ENCODE data around the gene LSM12.
"Not testable (repeated sequence)": the region's sequence is repeated elsewhere in the genome, so short reads cannot be mapped to it uniquely, and the experiment has no call there.

The LSM12 gene

DNA sequence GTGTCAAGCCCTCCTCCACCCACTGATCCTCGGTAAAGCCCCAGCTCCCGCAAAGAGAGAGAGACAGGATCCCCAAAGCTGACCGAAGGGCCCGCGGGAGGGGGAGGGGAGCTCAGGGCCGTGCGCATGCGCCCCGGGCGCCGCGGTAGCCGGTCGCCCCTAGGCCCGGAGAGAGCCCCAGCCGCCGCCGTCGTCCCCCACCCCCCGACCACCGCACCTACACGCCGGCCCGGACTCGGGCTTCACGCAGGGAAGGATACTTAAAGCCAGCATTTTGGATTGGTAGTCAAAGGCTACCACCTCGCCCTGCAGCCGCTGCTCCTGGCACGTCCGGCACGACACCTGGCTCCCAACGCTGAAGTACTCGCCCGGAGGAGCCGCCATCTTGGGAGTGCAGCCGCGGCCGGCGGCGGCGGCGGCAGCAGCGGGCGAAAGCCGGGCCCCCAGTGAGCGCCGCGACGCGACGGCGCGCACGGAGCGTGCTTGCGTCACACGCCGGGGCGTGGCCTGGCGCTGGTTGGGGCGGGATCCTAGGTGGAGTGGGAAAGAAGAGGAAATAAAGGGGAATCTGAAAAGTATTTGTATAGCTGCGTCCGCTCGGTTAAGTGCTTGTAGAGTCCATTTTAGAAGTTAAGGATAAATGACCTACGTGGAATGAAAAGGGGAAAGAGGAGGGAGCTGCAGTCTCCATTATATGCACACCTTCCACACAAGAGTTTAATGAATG, at the start of gene LSM12:
LSM12 (minus strand) TSS at position 468 of the 727 bp plus-strand sequence; CDS start at position 384, 84 bp downstream.
- peak; percentile 95 for DNase-seq (ENCODE audit: low read depth)

DNA sequence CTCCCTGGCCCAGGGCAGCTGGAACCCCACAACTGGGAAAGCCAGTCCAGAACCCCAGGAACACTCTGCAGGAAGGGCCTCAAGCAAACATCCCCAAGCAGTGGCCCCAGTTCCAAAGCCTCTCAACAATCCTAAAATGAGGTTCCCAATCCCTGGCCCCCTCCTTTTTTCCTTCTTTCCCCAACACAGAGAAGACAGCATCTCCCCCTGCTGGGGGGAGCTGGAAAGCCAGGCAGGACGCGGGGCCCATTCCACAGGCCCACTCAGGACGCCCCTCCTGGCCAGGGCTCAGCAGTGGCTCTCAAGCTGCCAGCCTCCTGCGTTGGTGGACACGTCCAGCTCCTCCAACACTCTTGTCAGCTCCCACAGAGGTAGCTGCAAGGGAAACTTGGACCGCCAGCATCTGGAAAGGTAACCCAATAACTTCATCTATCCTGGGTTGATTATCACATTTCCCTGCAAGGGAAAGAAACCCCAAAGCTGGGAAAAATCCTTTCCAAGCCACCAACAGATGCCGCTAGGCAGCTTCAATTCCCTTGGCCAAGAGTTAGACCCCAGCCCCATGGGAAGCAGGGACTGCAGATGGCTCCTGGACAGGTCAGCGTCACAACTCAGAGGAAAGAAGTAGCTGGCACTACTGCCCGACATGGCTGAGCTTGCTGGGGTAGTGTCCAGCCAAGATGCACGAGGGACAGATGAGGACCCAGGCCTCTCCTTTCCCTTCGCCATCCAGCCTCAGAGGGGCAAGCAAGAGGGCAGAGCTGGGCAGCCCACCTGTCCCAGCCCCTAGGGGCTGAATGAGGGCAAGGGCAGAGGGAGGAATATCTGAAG, 49.3 kb upstream of the LSM12 start:
- DNase-seq (ENCODE audit: low read depth): no peak

DNA sequence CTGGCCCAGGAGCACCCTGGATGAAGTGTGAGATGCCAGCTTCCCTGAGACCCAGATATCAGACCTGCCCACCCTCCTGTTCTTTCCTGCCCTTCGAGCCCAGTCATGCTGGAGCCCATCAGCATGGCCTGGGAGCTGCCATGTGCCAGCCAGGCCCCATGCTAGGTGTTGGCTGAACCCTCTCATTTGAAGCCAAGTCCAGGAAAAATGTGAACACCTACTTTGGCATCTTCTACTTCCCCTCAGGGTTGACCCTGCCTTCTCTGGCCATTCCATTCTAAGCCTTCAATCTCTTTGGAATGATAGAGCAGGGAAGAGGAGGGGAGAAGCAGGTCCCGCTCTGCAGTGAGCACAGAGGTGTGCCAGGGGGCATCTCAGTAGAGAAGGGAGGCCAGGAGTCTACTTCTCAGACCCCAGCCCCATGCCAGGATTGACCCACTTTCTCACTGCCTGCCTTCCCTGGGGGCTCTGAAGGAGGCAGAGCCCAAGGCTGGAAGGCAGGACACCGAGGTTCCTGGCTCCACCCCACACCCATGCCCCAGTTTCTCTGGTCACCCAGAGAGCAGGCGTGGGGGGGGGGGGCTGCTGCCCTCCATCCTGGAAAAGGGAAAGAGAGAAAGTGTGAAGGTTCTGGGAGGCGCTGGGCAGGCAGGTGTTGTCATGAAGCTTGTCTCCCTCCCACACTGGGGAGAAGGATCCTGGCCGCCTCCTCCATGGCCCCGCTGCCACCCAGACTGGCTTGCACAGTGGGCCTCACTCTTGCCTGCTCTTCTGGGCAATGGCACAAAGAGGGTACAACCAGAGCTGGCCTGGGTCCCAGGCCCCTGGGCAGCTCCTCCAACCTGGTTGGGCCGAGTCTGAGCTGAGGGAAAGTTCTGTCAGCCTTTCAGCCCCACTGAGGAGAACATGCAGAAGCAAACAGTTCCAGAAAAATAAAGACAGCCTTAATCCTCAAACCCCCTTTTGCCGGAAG, 47.7 kb upstream of the LSM12 start:
- DNase-seq (ENCODE audit: low read depth): no peak

DNA sequence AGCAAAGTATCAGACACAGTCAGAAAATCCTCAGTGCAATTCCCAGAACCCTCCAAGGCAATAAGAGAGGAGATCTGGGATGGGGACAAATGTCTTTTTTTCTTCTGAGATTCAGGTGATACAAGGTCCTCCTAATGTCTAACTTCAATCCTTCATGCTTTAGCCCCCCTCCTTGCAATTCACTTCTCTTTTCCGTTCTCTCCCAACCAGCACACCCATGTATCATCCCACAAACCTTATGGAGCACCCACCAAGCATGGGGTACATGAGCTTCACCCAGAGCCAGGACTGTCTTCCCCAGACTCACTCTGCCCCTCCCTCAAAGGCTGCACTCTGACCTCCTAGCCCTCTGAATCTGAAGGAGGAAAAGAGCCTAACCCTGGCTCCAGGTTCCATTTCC, 46.9 kb upstream of the LSM12 start:
- no peak for DNase-seq (ENCODE audit: low read depth)

DNA sequence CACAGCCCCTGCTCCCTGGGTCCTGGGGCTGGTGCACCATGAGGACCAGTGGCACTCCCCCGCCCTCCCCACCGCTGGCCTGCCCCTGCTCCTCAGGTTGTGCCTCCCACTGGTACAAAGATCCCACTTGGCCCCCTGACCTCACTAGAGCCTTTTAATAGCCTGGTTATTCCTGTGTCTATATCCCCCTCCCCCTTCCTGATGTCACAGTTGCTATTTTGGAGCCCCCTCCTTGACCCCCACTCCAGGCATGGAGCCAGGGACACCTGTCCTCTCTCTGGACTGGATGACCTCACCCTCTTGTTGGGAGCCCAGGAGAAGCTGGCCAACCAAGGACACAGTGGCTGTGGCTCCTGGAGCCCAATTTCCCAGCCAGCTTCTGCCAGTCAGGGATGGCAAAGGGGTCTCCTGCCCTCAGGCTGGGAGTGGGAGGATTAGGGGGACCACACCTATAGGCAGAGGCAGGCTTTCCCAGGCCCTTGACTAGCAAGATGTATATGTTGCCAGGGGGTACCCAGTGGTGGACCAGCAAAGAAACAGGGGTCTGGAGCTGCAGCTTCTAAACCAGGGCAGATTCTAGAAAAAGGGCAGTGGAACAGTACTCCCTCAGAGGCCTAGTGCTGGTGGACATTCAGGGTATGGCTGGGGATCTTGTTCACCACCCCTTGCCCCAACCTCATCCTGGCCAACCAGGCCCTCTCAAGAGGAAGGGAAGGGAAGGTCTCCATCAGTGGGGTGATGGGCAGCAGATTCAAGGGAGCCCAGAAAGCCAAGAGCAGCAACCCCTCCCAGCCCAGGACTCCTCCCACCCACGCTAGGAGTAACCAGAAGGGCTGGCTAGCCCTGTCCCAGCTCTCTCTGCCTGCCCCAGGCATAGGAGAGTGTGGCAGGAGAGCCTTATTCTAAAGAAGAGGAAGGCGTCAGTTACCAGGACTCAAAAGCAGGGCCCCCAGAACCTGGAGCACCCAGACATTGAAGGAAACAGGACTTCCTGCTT, 46.1 kb upstream of the LSM12 start:
- no peak for DNase-seq (ENCODE audit: low read depth)

DNA sequence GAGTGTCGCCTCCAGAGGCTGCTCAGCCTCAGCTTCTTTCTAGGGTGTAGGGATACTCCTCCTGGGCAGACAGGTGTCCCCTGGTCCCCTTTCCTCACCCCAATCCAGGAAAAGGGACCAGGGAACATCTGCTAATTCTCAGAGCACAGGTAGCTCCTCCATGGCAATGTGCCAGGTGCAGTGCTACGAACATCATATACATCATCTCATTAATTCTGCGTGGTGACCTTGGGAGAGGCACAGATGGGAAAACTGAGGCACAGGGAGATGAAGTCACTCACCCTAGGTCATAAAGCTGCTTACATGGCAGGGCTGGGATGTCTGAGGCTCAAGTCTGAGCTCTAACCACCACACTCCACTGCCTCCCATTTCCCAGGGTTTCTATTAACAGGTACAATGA, 45.3 kb upstream of the LSM12 start:
- DNase-seq (ENCODE audit: low read depth): no peak

DNA sequence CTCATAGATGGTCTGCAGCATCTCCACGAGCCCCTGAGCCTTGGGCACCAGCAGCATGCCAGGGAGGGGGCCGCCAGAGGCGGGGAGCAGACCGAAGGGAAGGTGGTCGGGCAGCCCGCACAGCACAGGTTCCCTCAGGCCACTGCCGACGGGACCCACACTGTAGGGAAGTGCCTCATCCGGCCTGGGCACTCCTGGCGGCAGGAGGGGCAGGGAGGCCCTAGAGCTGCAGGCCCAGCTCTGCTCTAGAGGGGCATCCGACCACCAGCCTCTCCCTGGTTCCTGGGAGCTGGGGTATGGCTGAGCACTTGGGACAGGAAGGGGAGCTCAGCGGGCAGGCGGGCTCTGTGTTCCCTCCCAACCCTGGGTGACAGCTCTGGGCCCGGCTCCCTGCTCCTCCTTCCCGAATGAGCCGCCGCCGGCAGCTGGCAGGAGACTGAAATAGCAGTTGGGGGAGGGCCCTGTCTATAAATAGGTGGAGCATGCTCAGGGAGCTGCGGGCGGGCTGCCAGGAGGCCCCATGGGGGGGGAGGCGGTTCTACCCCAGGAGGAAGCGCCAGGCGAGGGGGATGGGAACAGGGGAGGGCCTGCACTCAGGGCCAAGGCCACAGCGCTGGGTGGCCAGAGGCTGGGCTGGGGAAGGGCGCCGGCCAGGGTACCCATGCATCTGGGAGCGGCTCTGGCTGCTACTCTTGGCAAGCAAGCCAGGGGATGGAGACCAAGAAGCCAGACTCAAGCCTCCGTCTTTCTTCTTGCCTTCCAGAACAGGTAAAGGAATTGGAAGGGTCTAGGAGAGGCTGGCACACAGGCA, 44.6 kb upstream of the LSM12 start:
- DNase-seq (ENCODE audit: low read depth): peak; percentile 48

DNA sequence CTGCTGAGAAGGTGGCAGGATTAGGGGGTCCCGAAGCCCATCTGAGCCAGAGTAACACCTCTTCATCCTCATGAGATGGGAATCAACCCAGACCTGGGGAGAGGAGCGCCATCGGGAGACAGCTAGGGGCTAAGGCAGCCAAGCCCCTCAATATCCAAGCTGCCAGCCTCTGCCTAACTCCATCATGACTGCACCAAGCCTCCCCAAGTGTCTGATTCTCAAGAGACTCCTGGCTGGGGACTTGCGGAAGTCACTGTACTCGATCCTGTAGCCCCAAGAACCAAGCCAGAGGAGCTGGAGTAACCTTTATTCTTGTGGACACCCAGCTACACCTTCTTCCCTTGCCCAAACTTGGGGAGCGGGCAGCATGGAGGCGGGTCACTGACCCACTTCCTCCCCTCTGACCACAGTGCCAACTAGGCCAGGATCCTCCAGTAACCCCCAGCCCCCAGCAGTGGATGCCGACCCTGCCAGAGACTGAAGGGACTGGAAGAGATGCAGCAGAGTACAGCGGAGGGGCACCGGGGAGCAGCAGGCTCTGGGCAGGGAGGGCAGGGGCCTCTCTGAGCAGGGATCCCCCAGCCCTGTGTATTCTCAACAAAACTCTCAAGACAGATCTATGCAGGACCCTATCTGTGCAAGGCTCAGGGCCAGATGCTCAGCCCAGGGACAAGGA, 43.7 kb upstream of the LSM12 start:
- DNase-seq (ENCODE audit: low read depth): no peak

DNA sequence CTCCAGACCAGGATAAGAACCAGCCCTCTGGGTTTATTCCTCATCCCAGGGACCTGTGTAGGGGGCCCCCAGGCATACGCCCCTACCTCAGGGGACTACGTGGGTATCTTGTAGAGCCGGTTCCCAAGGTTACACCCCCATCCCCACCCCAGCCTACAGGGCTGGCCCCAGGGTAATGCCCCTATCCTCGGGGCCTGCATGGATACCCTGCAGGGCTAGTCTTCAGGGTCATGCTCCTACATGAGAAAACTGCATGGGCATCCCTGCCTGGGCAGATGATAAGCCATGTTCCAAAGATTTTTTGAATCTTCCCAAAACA, 42.8 kb upstream of the LSM12 start:
- no peak for DNase-seq (ENCODE audit: low read depth)

DNA sequence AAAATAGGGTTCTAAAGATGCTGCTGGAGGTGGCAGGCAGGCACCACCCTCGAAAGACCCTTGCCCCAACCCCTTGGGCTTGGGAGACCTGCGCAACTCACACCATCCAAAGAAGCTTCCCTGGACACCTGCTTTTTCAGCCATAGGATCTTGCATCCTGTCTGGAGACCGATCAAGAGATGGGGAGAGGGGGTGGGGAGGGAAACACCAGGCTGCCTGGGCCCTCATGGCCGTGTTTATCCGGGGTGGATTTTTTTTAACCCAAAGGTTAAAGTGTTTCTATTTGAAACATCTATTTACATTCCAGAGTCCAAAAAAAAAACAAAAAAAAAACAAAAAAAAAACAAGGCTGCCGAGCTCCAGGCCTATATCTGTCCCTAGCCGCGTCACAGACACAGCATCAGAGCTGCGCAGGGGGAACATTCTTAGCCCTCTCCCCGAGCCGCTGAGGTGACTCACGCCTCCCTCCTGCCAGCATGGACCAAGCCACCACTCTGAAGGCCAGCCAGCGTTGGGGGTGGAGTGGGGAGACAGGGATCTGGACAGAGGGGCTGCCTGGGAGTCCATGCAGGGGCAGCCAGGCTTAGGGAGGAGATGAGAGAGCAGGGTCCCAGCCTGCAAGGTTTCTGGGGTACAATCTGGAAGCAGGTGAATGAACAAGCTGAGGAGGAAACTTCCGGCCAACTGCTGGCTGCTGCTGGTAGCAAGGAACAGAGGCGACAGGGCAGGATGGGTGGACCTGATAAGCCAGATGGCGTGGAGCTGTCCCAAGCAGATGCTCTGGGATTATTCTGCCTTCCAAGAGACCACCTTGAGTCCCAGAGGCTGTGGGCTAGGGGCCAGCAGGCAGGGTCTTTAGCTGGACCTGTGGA, 42.2 kb upstream of the LSM12 start:
- DNase-seq (ENCODE audit: low read depth): no peak

DNA sequence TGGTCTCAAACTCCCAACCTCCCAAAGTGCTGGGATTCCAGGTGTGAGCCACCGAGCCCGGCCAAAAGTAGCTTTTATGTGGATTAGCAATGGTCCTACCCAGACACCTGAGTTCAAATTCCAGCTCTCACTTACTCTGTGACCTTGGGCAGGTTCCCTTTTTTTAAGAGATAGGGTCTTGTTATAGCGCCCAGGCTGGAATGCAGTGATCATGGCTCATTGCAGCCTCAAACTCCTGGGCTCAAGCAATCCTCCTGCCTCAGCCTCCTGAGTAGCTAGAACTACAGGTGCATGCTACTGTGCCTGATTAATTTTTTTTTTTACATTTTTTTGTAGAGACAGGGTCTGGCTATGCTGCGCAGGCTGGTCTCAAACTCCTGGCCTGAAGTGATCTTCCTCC, 40.3 kb upstream of the LSM12 start:
- DNase-seq (ENCODE audit: low read depth): no peak

DNA sequence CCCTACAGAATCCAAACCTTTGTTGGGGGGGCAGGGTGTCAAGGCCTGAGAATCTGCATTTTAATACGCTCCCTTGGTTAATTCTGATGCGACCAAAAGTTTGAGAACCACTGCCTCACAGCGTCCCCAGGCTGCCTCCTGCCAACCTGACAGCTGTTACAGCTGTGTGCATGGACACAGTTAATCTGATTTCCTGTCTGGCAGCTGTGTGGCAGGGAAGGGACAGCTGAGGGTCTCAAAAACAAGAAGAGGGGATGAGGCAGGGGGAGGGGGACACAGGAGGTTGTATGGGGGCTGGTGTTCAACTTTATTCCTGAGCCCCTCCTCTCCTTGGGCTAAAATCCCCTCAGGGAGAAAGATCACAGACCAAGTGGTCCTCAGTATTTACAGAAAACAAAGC, 39.5 kb upstream of the LSM12 start:
- no peak for DNase-seq (ENCODE audit: low read depth)

DNA sequence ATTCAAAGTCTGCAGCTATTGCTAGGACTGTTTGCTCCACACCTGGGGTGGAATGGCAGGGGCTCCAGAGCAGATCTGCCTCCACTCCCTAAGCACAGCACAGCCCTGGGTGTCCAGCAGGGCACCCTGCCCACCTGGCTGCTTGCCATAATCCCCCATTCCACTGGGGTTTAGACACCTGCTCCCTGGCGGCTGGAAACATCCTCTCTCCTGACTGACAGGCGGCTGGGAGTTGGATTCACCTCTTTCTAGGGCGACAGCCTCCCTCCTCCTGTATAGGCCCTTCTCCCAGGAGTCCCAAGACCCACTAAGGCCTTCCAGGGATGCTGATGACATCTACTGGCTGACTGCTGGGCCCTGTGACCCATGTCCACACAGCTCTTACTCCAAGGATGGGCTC, 39.0 kb upstream of the LSM12 start:
- DNase-seq (ENCODE audit: low read depth): no peak

DNA sequence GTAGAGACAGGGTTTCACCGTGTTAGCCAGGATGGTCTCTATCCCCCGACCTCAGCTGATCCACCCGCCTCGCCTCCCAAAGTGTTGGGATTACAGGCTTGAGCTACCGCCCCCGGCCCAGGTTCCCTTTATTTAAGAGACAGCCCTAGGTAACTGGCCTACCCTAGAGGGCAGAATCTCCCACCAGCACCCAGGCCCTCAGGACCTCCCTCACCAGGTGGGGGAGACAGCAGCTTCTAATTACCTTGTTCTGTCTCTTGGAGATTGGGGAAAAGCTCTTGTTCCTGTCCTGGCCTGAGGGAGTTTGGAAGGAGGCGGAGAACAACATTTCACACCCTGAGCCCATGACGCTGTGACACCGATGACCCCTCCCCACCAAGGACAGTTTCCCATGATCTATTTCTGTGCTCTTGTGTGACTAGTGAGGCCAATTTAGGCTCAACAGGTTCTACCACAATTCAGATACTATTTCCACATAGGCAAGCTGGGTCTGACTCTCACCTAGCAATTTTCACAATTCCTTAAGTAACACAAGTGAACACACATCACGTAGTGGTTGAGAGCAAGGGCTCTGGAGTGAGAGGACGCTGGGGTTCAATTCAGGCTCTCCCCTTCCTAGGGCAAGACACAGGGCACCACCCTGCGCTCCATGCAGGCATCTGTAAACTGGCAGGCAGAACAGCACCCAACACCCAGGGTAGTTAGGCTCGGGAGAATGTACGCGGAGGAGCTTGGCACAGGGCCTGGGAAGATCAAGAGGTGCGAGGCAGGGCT, 36.6 kb upstream of the LSM12 start:
- no peak for DNase-seq (ENCODE audit: low read depth)

DNA sequence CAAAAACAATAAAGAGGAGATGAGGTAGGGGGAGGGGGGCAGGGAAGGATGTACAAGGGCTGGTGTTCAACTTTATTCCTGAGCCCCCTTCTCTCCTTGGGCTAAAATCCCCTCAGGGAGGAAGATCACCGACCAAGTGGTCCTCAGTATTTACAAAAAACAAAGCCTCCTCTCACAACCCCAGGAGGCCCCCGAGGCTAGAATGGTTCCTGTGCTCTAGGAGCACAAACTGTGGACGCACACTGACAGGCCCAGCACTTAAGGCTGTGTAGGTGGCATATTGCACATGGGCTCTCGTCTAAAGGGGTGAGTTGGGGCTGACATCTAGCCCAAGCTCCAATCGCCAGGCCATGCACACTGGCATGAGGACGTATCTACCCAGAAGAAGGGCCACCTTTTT, 35.4 kb upstream of the LSM12 start:
- not testable (repeated sequence) for DNase-seq (ENCODE audit: low read depth)

DNA sequence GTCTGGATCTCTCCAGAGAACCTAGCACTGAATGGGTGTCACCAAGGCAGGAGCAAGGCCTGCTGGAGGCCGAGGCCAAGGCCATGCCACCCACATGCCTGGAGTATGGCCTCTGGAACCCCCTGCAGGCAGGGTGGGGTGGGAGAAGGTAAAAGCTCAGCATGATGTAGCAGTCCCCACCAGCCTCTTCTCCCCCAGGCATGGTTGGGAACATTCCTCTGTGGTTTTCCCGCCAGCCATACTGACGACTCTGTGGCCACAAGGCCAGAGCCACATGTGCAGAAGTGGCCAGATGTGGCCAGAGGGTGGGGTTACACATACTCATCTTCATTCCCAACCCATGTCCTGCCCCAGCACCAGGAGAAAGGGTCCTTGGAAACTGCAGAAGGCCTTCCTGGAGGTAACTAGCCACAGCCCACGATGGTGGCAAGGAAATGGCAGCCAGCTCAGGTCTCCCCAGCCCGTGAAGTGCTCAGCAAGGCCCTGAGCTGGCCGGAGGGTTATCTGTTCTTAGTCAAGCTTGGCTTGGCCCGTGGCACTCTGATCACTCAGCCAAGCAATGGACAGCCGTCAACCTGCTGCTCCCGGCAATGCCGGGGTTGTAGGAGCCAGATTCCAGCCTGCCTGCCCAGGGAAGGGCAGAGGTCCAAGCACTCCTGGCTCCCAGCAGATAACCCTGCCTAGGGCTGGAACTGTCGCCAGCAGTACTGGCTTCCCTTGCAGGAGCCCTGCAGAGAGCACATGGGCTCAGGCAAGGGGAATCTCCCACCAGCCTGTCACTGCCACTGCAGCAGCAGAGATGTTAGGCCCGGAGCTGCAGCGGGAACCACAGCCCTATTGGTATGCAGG, 30.9 kb upstream of the LSM12 start:
- no peak for DNase-seq (ENCODE audit: low read depth)
